ENCODE measurements around the gene JUND.

JUND gene

GRCh38 chr19:18232540-18233223 is 48.7 kb downstream of the JUND start:
- no peak for DNase-seq

GRCh38 chr19:18231775-18232174 is 49.6 kb downstream of the JUND start:
- DNase-seq, result no peak

- DNase-seq, result no peak
Observed at GRCh38 chr19:18230941-18231734, 50.3 kb downstream of the JUND start.

GRCh38 chr19:18229915-18230314 is 51.5 kb downstream of the JUND start:
- no peak for DNase-seq
